ENCODE measurements around the gene MAD1L1.

GRCh38 chr7:2006231-2006771 lies 226.4 kb downstream of the MAD1L1 start:
- TF ChIP-seq, protein P1, sequence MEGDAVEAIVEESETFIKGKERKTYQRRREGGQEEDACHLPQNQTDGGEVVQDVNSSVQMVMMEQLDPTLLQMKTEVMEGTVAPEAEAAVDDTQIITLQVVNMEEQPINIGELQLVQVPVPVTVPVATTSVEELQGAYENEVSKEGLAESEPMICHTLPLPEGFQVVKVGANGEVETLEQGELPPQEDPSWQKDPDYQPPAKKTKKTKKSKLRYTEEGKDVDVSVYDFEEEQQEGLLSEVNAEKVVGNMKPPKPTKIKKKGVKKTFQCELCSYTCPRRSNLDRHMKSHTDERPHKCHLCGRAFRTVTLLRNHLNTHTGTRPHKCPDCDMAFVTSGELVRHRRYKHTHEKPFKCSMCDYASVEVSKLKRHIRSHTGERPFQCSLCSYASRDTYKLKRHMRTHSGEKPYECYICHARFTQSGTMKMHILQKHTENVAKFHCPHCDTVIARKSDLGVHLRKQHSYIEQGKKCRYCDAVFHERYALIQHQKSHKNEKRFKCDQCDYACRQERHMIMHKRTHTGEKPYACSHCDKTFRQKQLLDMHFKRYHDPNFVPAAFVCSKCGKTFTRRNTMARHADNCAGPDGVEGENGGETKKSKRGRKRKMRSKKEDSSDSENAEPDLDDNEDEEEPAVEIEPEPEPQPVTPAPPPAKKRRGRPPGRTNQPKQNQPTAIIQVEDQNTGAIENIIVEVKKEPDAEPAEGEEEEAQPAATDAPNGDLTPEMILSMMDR (IDR thresholded peaks at IDR 0.05; ENCODE audit: insufficient read depth, low read depth, low read length): no peak
- TF ChIP-seq EZH2 (IDR thresholded peaks at IDR 0.05; ENCODE audit: insufficient read depth, low read length): no peak
